ENCODE measurements around the gene GRK6. TPM values are rescaled to one million over a fixed set of nuclear protein-coding genes. Genes with fewer than 3 reads are reported as not detected.

GRK6 gene
- total and polyA plus RNA-seq, 12 donors, result 6.7 to 22.9 (median 15.2) TPM

GRCh38 chr5:177427919-177428573 is 1.6 kb downstream of the GRK6 start:
- H3K27ac ChIP-seq, result peak overlapping the region in 3 of 10 donors; percentile 89 to 96 (median 92)
- no peak for ATAC-seq
- H3K9me3 ChIP-seq, result no peaks in the 10 kb centered on the region
- no peak for TF ChIP-seq CTCF (IDR thresholded peaks at IDR 0.05)
- 80 to 84% methylated on average over 11 of the region's 11 CpGs for WGBS, 2 donors
- H3K4me1 ChIP-seq, result peaks cover 16 to 72% (median 46%) of the 10 kb centered on the region in 9 donors
- intact Hi-C loops (cut with DNase I), result loop anchor here in 1 of 10 donors (2.0 kb wide), 1 partner anchor 69 kb away; the partner anchor contains the start of gene PDLIM7
- peak overlapping the region in 6 of 10 donors; percentile 75 to 99 (median 93) for H3K4me3 ChIP-seq
- H3K36me3 ChIP-seq, result peaks cover 0 to 35% (median 7%) of the 10 kb centered on the region in 9 donors
- no peaks in the 10 kb centered on the region for H3K27me3 ChIP-seq
- DNase-seq, result peak in 1 of 2 donors; percentile 5

- TF ChIP-seq CTCF (IDR thresholded peaks at IDR 0.05), result no peak
- Histone ChIP-seq H3K4me3 (peak overlapping the region in 1 of 10 donors; percentile 88), H3K36me3 (peaks cover 0 to 41% (median 13%) of the 10 kb centered on the region in 9 donors), H3K27me3 (no peaks in the 10 kb centered on the region), H3K9me3 (no peaks in the 10 kb centered on the region), H3K4me1 (peaks cover 16 to 77% (median 46%) of the 10 kb centered on the region in 9 donors), H3K27ac (peak overlapping the region in 3 of 10 donors; percentile 2 to 96 (median 92))
- intact Hi-C loops (cut with DNase I), result no loop called here
- ATAC-seq (no peak), DNase-seq (no peak)
- WGBS, 2 donors, result 87 to 95% methylated on average over 10 of the region's 10 CpGs
These were observed 2.2 kb downstream of the GRK6 start for GRCh38 chr5:177428574-177429217.

GRCh38 chr5:177429248-177430040 is 3.0 kb downstream of the GRK6 start:
- Histone ChIP-seq H3K4me3 (peak overlapping the region in 1 of 10 donors; percentile 88), H3K27ac (peak overlapping the region in 3 of 10 donors; percentile 2 to 96 (median 92)), H3K27me3 (no peaks in the 10 kb centered on the region), H3K4me1 (peaks cover 16 to 81% (median 46%) of the 10 kb centered on the region in 9 donors), H3K9me3 (no peaks in the 10 kb centered on the region), H3K36me3 (peaks cover 0 to 49% (median 20%) of the 10 kb centered on the region in 9 donors)
- DNase-seq (peak; percentile 50 to 61), ATAC-seq (no peak)
- intact Hi-C loops (cut with DNase I), result no loop called here
- 84 to 91% methylated on average over 6 of the region's 6 CpGs for WGBS, 2 donors
- no peak for TF ChIP-seq CTCF (IDR thresholded peaks at IDR 0.05)

Measured in heart right ventricle (tissue), 16 donors.